HG03439 (cell line): ENCODE results near the gene UBE2L3.
"Not testable (repeated sequence)": the region's sequence is repeated elsewhere in the genome, so short reads cannot be mapped to it uniquely, and the experiment has no call there.

Source experiments
- ATAC-seq: cut with Tn5 transposase; IDR thresholded peaks from one replicate; pipeline ENCODE4 v1.9.1; 2021; ENCODE audit warnings: mild to moderate bottlenecking, moderate library complexity; ENCODE audit not compliant: unreplicated experiment

UBE2L3 gene

DNA sequence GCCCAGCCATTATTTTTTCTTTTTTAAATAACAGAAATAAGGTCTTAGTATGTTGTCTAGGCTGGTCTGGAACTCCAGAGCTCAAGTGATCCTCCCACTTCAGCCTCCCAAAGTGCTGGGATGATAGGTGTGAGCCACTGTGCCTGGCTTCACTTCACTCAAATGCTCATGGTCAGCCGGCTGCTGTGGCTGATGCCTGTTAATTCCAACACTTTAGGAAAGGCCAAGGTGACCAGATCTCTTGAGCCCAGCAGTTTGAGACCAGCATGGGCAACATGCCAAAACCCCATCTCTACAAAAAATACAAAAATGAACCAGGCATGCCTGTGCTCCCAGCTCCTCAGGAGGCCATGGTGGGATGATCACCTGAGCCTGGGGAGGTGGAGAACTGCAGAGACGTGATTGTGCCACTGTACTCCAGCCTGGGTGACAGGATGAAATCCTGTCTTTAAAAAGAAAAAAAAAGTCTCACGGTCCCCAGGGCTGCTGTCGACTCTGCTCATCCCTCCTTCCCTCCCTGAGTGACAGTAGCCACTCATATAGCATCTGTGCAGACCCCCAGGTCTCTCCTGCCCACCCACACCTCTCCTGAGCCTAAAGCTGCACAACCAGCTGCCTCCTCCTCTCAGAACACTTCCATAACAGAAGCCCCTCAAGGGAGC, 58.7 kb downstream of the UBE2L3 start:
- no peak for ATAC-seq

DNA sequence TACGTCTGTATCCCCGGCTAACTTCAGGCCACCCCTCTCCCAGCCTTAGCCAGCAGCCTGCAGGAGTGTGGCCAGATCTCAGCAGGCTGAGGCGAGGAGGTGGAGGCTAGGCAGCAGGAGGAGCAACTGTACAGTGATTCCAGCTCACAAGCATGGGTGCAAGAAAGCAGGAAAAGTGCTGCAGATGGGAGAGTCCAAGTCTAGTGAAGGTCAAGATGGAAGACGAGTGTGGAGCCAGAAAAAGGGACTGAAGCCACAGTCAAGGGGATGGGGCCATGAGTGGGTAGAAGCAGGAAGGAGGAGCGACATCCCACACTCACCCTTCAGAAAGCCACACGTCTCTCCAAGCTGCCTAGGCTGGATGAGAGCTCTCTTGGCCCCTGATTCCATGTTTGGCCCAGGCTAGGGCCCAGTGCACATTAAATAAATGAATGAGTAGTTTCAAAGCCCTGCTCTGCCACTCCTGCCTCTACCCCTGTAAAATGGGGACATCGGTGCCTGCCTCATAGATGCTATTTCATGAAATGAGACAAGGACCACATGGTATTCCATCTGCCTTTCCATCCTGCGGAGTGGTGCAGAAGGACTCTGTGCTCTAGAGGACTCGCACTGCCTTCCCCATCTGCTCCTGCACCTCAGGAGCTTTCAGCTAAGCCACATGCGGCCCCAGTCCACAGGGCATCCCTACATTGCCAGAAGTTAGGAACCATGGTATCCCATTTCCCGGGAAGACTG, 59.4 kb downstream of the UBE2L3 start:
- ATAC-seq, result no peak

DNA sequence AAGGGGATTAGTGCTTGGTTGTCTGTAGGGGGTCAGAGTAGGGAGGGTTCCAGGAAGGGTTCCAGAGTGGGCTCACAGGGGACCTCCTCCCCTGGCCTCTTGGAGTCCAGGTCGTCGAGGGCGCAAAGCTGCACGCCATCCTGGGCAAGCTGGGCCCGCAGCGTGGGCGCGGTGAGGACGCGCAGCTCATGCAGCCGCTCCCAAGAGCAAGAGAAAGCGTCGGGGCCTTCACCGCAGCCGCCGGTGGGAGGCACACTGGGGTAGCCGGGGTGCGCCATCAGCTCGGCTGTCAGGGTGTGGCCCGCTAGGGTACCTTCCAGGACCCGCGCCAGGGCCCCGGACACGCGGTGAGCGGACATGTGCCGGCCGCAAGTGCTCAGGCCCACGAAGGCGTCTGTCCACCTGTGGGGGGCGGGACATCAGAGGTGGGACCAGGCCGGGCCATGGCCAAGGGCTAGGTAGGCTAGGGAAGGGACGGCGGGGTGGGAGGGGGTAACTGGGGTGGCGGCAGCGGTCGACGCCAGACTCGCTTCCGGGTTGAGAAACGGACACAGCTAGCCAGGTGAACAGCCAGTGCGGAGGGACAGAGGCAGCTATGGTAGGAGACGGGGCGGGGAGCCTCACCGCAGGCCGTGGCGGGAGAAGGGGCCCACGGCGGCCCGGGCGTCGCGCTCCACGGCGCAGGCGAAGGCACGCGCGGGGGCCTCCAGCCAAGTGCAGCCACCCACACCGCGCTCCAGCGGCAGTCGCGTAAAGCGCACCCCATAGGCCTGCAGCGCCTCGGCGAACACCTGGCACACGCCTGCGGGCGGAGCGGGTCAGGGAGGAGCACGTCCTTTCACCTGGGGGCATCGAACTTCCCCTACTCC, 61.1 kb downstream of the UBE2L3 start:
- no peak for ATAC-seq

DNA sequence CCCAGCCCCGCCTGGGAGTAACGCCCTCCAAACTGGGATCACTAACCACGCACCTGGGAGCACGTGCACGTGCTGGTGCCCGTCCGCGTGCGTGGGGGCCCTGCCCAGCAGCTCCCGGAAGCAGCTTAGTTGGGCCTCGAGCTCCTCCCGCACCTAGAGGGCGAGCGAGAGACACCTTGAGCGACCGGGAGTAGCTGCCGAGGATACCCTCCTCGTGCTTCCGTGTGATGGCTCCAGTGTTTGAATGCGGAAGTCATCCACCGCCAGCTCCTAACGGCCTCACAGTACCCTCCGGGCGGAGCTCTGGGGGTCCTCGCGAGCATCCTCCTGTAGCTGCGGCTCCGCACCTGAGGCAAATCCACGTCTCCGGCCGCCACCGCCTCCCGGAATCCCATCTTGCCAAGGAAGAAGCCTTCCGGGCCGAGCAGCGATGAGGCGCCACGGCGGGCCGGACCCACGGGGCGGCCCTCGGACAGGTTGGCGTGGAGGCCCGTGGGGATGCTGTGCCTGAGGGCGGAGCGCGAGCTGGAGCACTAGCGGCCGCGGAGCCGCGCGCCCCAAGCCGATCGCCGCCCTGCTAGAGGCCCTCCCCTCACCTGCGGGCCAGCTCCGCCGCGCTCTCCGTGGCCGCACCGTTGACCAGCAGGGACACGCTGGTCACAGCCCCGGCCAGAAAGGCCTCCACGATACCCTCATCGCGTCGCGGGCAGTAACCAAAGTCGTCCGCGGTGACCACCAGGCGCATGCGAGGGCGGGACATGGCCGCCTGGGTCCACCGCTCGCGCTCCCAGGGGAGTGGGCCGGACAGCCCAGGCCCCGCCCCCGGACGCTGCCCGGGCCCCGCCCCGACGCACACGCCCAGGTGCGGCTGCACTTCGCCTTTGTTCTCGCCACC, 62.0 kb downstream of the UBE2L3 start, which contains the start of gene YDJC:
Gene YDJC (minus strand): TSS at position 768 of the 895 bp plus-strand sequence. CDS start 8 bp downstream, at position 760.
- peak; percentile 76 for ATAC-seq

DNA sequence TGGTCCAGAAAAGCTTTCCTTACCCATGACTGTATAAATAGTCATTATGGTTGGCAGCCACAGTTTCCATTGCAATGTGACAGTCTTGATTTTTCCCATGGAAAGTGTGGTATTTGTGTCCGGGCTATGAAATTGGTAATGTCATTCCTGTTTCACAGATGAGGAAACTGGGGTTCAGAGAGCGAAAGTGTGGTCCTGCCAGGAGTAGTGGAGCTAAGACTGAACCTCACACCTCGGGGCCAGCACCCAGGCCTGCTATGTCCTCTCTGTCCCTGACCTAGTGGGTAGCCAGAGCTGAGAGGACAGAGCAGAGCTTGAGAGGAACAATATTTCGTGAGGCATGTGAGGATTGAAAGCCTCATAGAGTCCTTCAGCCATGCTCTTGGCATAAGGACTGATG, 63.5 kb downstream of the UBE2L3 start:
- no peak for ATAC-seq

DNA sequence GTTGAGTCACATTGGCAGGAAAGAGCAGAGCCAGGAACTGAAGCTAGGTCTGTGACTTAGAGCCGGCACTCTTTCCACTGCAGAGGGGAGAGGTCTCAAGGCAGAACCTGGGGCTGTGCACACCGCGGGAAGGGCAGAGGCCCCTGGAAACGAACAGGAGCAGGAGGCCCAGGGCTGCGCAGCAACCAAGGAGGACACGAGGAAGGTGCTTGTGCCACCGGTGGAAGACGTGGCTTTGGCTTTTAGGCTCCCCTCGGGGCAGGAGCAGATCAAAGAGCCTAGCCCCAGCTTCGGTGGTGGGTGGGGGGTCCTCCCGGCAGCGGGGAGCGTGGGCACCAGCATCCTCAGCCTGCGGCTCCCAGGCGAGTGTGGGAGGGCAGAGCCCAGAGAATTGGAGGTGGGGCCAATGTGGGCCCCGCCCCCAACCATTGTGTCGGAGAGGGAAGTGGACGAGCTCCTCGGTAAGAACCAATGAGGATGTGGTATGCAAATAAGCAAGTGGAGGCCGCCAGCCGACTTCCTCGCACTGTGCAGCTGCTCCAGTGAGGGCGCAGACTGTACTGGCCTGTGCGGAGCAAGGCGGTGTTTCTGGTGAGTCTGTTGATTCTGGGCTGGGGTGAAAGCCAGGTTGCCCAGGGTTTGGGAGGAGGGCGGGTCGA, 64.9 kb downstream of the UBE2L3 start, which contains the start of gene CCDC116:
Gene CCDC116 (plus strand): TSS at position 524 of the 659 bp plus-strand sequence. CDS start 422 bp downstream, outside the sequence.
- no peak for ATAC-seq

DNA sequence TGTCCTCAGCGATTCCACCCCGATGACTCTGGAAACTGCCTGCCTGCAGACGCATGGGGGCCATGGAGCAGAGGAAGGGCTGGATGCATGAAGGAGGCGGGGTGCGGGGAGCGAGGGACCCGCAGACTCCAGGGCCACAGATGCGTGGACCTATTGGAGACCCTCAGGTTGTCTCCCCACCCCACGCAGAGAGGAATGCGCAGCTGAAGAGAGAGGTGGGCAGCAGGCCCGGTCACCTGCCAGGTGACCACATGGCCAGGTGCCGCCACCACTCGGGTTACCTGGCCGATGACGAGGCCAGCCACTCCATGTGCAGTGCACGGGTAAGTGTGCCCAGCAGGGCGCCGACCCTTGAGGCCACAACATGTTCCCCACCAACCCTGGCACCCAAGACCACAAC, 65.4 kb downstream of the UBE2L3 start:
- no peak for ATAC-seq

DNA sequence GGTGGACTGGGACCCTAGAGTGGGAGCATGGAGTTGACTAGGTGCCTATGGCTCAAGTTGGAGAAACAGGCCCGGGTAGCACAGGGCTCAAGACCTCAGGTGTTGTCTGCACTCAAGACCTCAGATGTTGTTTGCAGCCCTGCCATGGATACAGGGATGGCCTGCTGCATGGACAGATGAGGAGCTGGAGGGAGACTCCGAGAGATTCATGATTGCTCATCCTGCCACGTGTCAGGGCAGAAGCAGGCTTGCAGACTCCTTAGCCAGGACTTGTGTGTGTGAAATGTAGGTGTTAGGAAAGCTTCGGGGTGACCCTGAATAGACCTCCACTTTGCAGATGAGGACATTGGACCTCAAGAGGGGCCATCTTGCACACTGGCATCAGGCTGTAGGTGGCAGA, 66.0 kb downstream of the UBE2L3 start:
- ATAC-seq, result no peak

DNA sequence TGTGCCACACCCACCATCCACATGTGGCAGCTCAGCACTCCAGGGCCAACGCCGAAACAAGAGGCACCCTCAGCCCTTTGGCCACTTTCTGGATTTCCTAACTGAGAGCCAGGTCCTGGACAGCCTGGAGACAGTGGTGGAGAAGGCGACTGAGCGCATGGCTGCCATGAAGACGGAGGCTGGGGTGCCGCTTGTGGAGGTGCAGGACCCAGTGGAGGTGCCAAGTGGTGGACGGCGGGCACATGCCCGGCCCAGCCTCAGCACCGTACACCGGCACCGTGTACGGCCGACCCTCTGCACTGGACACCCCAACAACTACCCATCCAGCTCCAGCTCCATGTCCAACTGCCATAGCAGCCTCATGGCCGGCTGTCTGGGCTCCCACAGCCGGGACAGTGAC, 66.6 kb downstream of the UBE2L3 start:
- ATAC-seq, result no peak

DNA sequence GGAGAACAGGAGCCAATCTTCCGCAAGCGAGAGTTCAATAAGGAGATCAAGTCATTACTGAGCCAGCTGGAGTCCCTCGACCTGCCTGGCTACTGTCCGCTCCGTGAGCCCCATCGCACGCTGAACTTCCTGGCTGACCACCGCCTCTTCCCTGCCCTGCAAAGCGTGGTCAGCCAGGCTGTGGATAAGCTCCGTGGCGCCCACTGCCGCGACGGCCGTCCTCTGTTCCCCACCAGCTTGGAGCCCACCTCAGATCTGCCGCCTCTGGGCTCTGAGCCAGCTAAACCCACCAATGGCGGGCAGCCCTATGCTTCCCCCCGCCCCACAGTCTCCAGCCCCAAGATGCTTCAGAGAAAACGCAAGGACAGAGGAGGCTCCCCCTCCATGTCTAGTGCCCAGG, 67.3 kb downstream of the UBE2L3 start:
- no peak for ATAC-seq

DNA sequence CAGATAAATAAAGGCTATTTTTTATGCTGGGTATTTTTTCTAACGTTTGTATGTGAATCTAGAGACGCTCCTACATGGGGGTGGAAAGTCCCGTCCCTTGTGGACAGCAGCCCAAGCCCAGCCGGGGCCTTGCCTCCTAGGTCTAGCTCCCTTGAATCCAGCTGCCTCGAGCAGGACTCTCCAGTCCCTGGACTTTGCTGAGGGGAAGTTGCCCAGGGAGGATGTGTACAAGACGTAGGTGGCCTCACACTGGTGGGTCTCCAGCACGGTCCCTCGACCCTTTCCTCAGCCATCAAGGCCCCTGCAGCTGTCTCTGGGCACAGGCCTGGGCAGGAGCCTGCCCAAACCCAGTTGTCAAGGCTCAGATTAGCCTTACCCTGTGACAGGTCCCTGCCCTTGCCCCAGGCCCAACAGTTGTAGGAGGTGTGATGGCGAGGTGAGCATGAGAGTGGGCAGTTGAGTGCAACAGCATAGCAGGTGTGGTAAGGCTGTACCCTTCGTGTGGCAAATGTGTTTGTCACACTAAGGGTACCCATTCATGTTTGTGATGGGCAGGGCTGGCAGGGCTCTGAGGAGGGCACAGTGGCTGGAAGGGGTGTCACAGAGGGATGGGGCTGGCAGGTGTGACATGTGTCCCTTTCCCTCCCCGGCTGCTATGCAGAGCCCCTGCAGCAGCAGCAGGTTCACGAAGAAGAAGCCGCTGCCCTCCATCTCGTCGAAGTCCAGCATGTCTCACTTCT, 68.4 kb downstream of the UBE2L3 start:
- ATAC-seq, result no peak

DNA sequence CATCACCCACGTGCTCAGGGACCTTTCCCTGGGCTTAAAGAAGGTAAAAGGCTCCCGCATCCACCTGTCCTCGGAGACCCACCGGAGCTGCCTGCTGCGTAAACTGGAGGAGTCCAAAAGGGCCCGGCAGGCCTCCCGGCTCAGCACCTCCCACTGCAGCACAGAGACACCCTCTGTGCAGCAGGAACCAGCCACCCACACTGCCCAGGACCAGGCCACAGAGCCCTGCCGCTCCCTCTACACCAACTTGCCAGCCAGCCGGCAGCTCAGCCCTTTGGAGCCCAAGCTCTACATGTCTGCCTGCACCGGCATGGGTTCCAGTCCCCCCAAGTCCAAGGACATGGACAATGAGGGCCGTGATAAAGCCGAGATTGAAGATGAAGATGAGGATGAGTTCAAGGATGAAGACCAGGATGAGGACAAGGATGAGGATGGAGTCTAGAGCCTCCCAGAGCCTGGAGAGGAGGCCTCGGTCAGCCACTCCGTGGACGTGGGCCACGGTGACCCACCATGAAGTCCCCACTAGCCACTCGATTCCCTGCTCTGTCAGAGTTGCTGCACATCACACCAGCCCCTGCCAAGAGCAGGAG, 69.2 kb downstream of the UBE2L3 start:
- no peak for ATAC-seq

DNA sequence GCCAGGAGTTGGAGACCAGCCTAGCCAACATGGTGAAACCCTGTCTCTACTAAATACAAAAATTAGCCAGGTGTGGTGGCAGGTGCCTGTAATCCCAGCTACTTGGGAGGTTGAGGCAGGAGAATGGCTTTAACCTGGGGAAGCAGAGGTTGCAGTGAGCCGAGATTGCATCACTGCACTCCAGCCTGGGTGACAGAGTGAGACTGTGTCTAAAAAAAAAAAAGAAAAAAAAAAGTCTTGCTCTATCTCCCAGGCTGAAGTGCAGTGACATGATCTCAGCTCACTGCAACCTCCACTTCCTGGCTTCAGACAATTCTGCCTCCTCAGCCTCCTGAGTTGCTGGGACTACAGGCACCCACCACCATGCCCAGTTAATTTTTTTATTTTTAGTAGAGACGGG, 69.9 kb downstream of the UBE2L3 start:
- not testable (repeated sequence) for ATAC-seq

DNA sequence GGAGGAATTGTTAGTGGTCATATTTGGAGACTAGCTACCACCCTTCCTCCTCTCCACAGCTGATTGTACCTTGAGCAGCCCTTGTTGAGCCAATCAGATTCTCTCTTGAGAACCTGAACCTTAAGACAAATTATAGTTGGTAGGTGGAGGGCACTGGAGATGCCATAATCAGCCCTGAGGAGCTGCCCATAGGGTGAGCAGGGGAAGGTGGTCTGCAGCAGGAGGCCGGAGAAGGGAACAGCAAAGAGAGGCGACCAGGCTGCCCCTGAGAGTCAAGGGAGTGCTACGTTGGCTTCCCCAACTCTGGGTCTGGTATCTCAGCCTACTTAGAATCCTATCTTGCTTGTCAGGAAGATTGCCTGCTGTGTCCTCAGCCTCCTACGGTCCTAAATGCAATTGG, 71.8 kb downstream of the UBE2L3 start:
- no peak for ATAC-seq

DNA sequence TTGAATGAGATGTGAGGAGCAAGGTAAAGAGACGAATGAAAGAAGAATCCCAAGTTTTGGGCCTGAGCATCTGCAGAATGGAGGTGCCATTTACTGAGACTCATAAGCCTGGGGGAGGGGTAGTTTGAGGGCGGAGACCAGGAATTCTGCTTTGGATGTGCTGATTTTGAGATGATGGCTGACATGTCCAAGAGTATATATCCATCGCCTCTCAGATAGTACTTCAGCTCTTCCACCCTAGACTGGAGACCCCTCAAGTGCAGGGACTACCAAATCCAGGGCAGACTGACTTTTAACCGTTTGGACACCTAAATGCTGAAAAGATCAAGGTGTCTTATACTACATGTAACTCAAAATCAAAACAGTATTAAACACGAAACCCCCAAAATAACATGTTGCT, 73.3 kb downstream of the UBE2L3 start:
- no peak for ATAC-seq

DNA sequence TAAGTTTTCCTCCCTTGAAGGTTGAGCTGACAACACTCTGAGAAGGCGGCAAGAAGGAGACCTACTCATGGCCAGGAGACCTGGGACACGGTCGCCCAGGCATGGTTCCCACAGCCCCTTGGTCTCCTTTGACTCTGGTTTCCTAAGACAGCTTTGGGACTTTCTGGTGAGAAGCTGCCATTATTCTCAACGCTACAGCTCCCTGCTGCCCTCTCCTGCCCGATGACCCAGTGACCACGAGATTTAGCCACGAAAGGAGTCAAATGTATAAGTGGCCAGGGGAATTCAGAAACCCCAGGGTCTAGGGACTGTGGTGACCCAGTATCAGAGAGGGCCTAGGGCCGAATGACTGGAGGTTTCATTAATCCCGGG, 73.9 kb downstream of the UBE2L3 start:
- ATAC-seq, result peak; percentile 9

DNA sequence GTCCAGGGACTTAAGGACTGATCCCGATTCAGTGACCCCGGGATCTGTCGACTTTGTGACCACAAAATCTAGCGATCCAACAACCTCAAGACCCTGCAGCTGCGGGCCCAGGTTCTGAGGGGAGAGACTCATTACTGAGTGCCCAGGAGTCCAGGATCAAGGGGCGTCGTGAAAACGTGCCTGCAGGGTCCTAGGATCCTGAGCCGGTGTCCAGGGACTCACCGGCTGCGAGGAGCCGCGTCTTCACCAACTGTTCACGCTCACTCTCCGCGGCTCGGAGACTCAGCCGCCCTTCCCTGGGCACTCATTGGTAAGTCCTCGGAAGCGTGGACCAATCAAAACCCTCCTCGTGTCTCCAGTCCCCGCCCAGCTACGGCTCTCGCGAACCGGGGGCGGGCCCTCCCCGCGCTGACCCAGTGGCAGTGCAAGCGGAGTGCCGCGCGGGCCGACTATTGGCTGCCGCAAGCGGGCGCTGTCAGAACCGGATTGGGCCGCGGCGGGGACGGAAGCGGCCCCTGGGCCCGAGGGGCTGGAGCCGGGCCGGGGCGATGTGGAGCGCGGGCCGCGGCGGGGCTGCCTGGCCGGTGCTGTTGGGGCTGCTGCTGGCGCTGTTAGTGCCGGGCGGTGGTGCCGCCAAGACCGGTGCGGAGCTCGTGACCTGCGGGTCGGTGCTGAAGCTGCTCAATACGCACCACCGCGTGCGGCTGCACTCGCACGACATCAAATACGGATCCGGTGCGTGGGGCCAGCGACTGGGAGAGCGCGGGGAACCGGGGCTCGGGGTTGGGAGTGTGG, 74.5 kb downstream of the UBE2L3 start, which contains the start of gene SDF2L1:
Gene SDF2L1 (plus strand): TSS at position 514 of the 795 bp plus-strand sequence. CDS start 35 bp downstream, at position 549.
- ATAC-seq, result peak; percentile 84
